GOT3 (cell line): ENCODE measurements around the gene CASP12.

ENCODE experiments used
- DNase-seq: peaks from one replicate; lab custom pipeline; 2025; ENCODE audit warnings: mixed read lengths; lab: John Stamatoyannopoulos, UW

The CASP12 gene

GRCh38 chr11:104891135-104891534 is 7.1 kb downstream of the CASP12 start:
- no peak for DNase-seq

- no peak for DNase-seq
These were observed 14.9 kb downstream of the CASP12 start for GRCh38 chr11:104883342-104883741.

GRCh38 chr11:104881117-104881794 is 17.0 kb downstream of the CASP12 start:
- DNase-seq = no peak

GRCh38 chr11:104879514-104880190 is 18.6 kb downstream of the CASP12 start:
- DNase-seq = no peak

GRCh38 chr11:104876861-104877431 is 21.3 kb downstream of the CASP12 start:
- no peak for DNase-seq

GRCh38 chr11:104876324-104876723 is 21.9 kb downstream of the CASP12 start:
- DNase-seq = no peak

GRCh38 chr11:104873252-104873651 is 25.0 kb downstream of the CASP12 start:
- no peak for DNase-seq

- no peak for DNase-seq
These were observed 25.9 kb downstream of the CASP12 start for GRCh38 chr11:104872393-104872792.

- no peak for DNase-seq
These were observed 27.4 kb downstream of the CASP12 start for GRCh38 chr11:104870910-104871309.

- DNase-seq = no peak
These were observed 31.4 kb downstream of the CASP12 start for GRCh38 chr11:104866815-104867214.

- no peak for DNase-seq
These were observed 39.1 kb downstream of the CASP12 start for GRCh38 chr11:104858882-104859775.

GRCh38 chr11:104856607-104857006 is 41.7 kb downstream of the CASP12 start:
- DNase-seq = no peak

GRCh38 chr11:104855965-104856364 is 42.3 kb downstream of the CASP12 start:
- no peak for DNase-seq

GRCh38 chr11:104853276-104853675 is 45.0 kb downstream of the CASP12 start:
- no peak for DNase-seq

GRCh38 chr11:104852811-104853210 is 45.4 kb downstream of the CASP12 start:
- no peak for DNase-seq

- no peak for DNase-seq
These were observed 52.0 kb downstream of the CASP12 start for GRCh38 chr11:104846216-104846615.

- DNase-seq = no peak
These were observed 53.8 kb downstream of the CASP12 start for GRCh38 chr11:104844451-104844850.

GRCh38 chr11:104843150-104843836 is 55.0 kb downstream of the CASP12 start:
- DNase-seq = no peak

GRCh38 chr11:104841973-104842525 is 56.2 kb downstream of the CASP12 start:
- no peak for DNase-seq

- DNase-seq = no peak
These were observed 57.1 kb downstream of the CASP12 start for GRCh38 chr11:104841185-104841584.

GRCh38 chr11:104837969-104838639 is 60.2 kb downstream of the CASP12 start:
- DNase-seq = no peak
